B cell (primary cell): ENCODE measurements around the gene UTP11. TPM values are rescaled to one million over a fixed set of nuclear protein-coding genes. Genes with fewer than 3 reads are reported as not detected.

Source experiments
- ATAC-seq: fragments of 200-7000 bp; cut with Tn5 transposase; one replicate; pipeline ENCODE4 v1.10.0; 2021; ENCODE audit warnings: low read depth, mild to moderate bottlenecking, moderate number of reproducible peaks, moderate library complexity
- CTCF ChIA-PET: fragments of 350-600 bp; sonication (Branson Sonifier 250); formaldehyde crosslinking; loops from one replicate; lab custom pipeline; 2021; ENCODE audit warnings: antibody characterized with exemption, inconsistent platforms; lab: Charles Lee
- POLR2A ChIA-PET: fragments of 350-600 bp; sonication (Branson Sonifier 250); formaldehyde crosslinking; loops from one replicate; lab custom pipeline; 2021; ENCODE audit warnings: antibody characterized with exemption; lab: Charles Lee
- DNase-seq: peaks from one replicate; pipeline ENCODE4 v3.0.0; 2013
- H2AFZ ChIP-seq: 2 replicates; pipeline ENCODE4 v1.6.1; 2012; ENCODE audit warnings: mild to moderate bottlenecking, low read depth, low read length; ENCODE audit not compliant: insufficient read depth, poor library complexity, severe bottlenecking
- H3K27ac ChIP-seq, 2 donors: 1 replicate in 1 of 2; 2 replicates in 1 of 2; pipeline ENCODE4 v1.5.1; 2012 to 2013; ENCODE audit warnings: low read length in 2 of 2, mild to moderate bottlenecking in 2 of 2, moderate library complexity in 1 of 2
- H3K27me3 ChIP-seq, 4 experiments: fragments of 200-600 bp in 1 of 4; sonication (generic) in 1 of 4; replicated peaks in 1 of 4; 1 replicate in 2 of 4; 2 replicates in 2 of 4; pipeline versions ENCODE4 v1.6.1 to v1.7.0; 2013 to 2016; ENCODE audit warnings: low read length in 3 of 4, mild to moderate bottlenecking in 2 of 4, mixed read lengths in 1 of 4, moderate library complexity in 1 of 4; ENCODE audit not compliant: insufficient read depth in 4 of 4, control insufficient read depth in 3 of 4; ENCODE audit errors: control extremely low read depth in 1 of 4
- H3K36me3 ChIP-seq, 2 experiments: replicated peaks in 1 of 2; 1 replicate in 1 of 2; 2 replicates in 1 of 2; pipeline versions ENCODE4 v1.6.1 to v1.7.1; 2013; ENCODE audit warnings: low read length in 1 of 2; ENCODE audit not compliant: insufficient read depth in 2 of 2, control insufficient read depth in 1 of 2; ENCODE audit errors: control extremely low read depth in 1 of 2, extremely low read depth in 1 of 2
- H3K4me1 ChIP-seq, 2 donors: fragments of 200-600 bp in 1 of 2; sonication (generic) in 1 of 2; 1 replicate in 1 of 2; 2 replicates in 1 of 2; pipeline versions ENCODE4 v1.5.1 to v1.6.1; 2013 to 2017; ENCODE audit warnings: low read length in 2 of 2; ENCODE audit not compliant: control insufficient read depth in 2 of 2, insufficient read depth in 2 of 2
- H3K4me2 ChIP-seq: replicated peaks from 2 replicates; pipeline ENCODE3; 2012; ENCODE audit warnings: mild to moderate bottlenecking, low read depth, low read length; ENCODE audit not compliant: poor library complexity, severe bottlenecking
- H3K4me3 ChIP-seq, 5 experiments: fragments of 200-600 bp in 1 of 5; sonication (generic) in 1 of 5; 1 replicate in 3 of 5; 2 replicates in 2 of 5; pipeline versions ENCODE4 v1.5.1 to v1.7.0; 2011 to 2016; ENCODE audit warnings: low read length in 4 of 5, mild to moderate bottlenecking in 4 of 5, low read depth in 2 of 5, control low read depth in 1 of 5, moderate library complexity in 1 of 5; ENCODE audit not compliant: insufficient read depth in 1 of 5; ENCODE audit errors: control extremely low read depth in 1 of 5, extremely low read depth in 1 of 5
- H3K79me2 ChIP-seq: fragments of 200-600 bp; sonication (generic); one replicate; pipeline ENCODE4 v1.6.0; 2016; ENCODE audit warnings: low read length; ENCODE audit not compliant: control insufficient read depth, insufficient read depth
- H3K9ac ChIP-seq: fragments of 200-600 bp; sonication (generic); 2 replicates; pipeline ENCODE4 v1.6.1; 2017; ENCODE audit warnings: mild to moderate bottlenecking, low read length, moderate library complexity
- H3K9me3 ChIP-seq, 3 donors: one replicate each; pipeline versions ENCODE4 v1.6.1 to v1.7.1; 2013; ENCODE audit warnings: low read length in 2 of 3; ENCODE audit not compliant: control insufficient read depth in 2 of 3, insufficient read depth in 1 of 3; ENCODE audit errors: control extremely low read depth in 1 of 3
- H4K20me1 ChIP-seq: 2 replicates; pipeline ENCODE4 v1.6.0; 2012; ENCODE audit warnings: mild to moderate bottlenecking, low read length; ENCODE audit not compliant: insufficient read depth, control insufficient read depth, poor library complexity, severe bottlenecking
- H3K27ac Mint-ChIP-seq: one replicate; pipeline ENCODE4 v1.8.0; 2021; ENCODE audit warnings: mixed read lengths
- H3K27me3 Mint-ChIP-seq: one replicate; pipeline ENCODE4 v1.8.0; 2021; ENCODE audit warnings: mixed read lengths
- H3K4me1 Mint-ChIP-seq: one replicate; pipeline ENCODE4 v1.8.0; 2021; ENCODE audit warnings: mixed read lengths
- H3K4me3 Mint-ChIP-seq: one replicate; pipeline ENCODE4 v1.8.0; 2021; ENCODE audit warnings: mixed read lengths
- H3K9me3 Mint-ChIP-seq: one replicate; pipeline ENCODE4 v1.8.0; 2022; ENCODE audit warnings: mixed read lengths; ENCODE audit not compliant: insufficient read depth
- EZH2 ChIP-seq: IDR thresholded peaks from 2 replicates; pipeline ENCODE4 v1.6.1; 2012; ENCODE audit warnings: borderline replicate concordance, low read depth, mild to moderate bottlenecking, moderate library complexity, low read length; ENCODE audit not compliant: insufficient read depth, poor library complexity, severe bottlenecking
- WGBS: methylation state at CpG from one replicate; pipeline ENCODE4 v1.1.5; 2013; ENCODE audit warnings: missing lambda C conversion rate; ENCODE audit not compliant: insufficient coverage; 5-methylcytosine and 5-hydroxymethylcytosine counted together
- intact Hi-C: fragments of 100-400 bp; cut with micrococcal nuclease; formaldehyde crosslinking; loops from one replicate; pipeline ENCODE4 v1.10.0; 2022
- polyA plus RNA-seq: library from polyadenylated mRNA; depleted of rRNA; stranded (reverse); fragments of >200 nt; gene quantifications from 2 replicates; pipeline ENCODE4 v1.2.3, GENCODE V29; 2012
- total RNA-seq, 2 donors: library from RNA; stranded (reverse); fragments of 120-200 nt in 1 of 2; gene quantifications; 1 replicate in 1 of 2; 2 replicates in 1 of 2; pipeline versions ENCODE4 v1.2.3 to v1.2.4, GENCODE V29; 2013 to 2022
- TF ChIP-seq, protein P1 (sequence below): fragments of 200-600 bp; IDR thresholded peaks from one replicate; pipeline ENCODE4 v1.8.0; 2022; ENCODE audit warnings: antibody characterized with exemption, mild to moderate bottlenecking

UTP11 gene
- total and polyA plus RNA-seq, 2 donors (not counting 1 experiment from before 2014, with no cell fraction given), result 6.0 to 16.8 TPM

DNA sequence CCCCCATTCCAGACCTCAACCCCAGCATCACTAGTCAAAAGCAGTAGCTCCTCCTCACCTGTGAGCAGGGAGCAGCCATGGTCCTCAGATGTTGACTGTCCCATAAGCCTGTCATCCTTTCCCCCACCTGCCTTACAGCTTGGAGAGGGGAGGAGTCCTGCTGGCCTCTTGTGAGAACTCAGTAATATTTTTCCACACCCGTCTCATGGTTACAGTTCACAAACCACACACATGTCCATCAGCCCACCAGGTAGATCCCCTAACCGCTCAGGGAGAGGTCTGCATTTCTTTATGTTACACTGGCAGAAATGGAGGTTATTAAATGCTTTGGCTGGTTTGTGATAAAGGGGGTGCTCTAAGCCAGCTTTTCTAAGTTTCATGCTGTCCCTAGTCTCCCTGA, 60.3 kb downstream of the UTP11 start:
- no peak overlapping the region for H3K9ac ChIP-seq
- H3K27ac Mint-ChIP-seq, result no peak overlapping the region
- H2AFZ ChIP-seq, result no peak overlapping the region
- no peak overlapping the region for H3K27ac ChIP-seq
- ChIA-PET POLR2A (no interaction called here), CTCF (interaction anchor here (0.6 to 1.8 kb wide), 2 partner anchors 82 to 728 kb away, joined by 5 read pairs; partner anchors contain the start of gene SF3A3)
- H3K4me1 Mint-ChIP-seq, result peaks cover 7% of the 10 kb centered on the region
- H3K4me1 ChIP-seq, result peaks cover 0 to 6% of the 10 kb centered on the region in 2 donors
- WGBS, result no CpG with 5 or more reads among the region's 2 CpGs
- intact Hi-C loops, result no loop called here
- H3K4me3 Mint-ChIP-seq, result no peak overlapping the region
- TF ChIP-seq, protein P1, sequence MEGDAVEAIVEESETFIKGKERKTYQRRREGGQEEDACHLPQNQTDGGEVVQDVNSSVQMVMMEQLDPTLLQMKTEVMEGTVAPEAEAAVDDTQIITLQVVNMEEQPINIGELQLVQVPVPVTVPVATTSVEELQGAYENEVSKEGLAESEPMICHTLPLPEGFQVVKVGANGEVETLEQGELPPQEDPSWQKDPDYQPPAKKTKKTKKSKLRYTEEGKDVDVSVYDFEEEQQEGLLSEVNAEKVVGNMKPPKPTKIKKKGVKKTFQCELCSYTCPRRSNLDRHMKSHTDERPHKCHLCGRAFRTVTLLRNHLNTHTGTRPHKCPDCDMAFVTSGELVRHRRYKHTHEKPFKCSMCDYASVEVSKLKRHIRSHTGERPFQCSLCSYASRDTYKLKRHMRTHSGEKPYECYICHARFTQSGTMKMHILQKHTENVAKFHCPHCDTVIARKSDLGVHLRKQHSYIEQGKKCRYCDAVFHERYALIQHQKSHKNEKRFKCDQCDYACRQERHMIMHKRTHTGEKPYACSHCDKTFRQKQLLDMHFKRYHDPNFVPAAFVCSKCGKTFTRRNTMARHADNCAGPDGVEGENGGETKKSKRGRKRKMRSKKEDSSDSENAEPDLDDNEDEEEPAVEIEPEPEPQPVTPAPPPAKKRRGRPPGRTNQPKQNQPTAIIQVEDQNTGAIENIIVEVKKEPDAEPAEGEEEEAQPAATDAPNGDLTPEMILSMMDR, result no peak
- no peak for TF ChIP-seq EZH2
- ATAC-seq, result no peak
- no peaks in the 10 kb centered on the region for H3K9me3 ChIP-seq
- no peak overlapping the region for H3K4me2 ChIP-seq
- H3K9me3 Mint-ChIP-seq, result no peaks in the 10 kb centered on the region
- H3K79me2 ChIP-seq, result no peaks in the 10 kb centered on the region
- H3K27me3 ChIP-seq, result peaks cover 0 to 17% (median 0%) of the 10 kb centered on the region in 4 experiments
- no peaks in the 10 kb centered on the region for H3K36me3 ChIP-seq
- no peaks in the 10 kb centered on the region for H4K20me1 ChIP-seq
- H3K27me3 Mint-ChIP-seq, result peaks cover 14% of the 10 kb centered on the region
- DNase-seq, result no peak
- no peak overlapping the region for H3K4me3 ChIP-seq

DNA sequence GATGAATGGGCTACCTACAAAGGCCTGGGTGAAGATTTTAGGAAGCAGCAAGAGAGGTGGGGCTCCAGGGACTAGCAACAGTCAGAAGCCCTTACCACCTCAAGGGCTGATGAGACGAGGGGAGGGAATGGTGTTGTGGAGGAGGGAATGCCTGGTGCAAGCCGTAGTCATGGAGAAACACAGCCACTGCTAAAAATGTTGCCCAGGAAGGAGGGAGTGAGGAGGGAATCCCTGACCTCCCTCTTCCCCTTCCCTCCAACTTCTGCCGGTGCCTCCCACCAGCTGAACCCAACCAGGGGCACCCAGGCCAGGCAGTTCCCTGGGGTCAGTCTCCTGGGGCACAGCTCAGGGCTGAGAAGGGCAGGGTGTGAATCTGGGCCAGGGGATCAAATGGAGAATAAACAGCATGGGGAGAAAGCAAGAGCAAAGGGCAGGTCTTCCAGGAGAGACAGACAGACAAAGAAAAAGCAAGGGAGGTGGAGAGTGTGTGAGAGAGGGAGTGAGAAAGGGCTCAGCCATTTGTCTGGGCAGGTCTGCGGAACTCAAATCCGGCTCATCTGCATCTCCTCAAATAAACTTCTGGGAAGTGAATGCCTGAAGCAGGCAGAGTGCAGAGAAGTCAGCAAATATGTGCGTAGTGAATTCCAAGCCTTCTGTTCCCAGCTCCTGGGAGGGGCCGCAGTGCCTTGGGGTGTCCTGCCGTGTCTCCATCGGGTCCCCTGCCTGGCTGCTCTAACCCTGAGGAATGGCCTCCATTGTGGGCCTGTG, 61.2 kb downstream of the UTP11 start:
- Mint-ChIP-seq H3K27me3 (peaks cover 14% of the 10 kb centered on the region), H3K4me3 (no peak overlapping the region), H3K4me1 (no peaks in the 10 kb centered on the region), H3K9me3 (no peaks in the 10 kb centered on the region), H3K27ac (no peak overlapping the region)
- H3K79me2 ChIP-seq, result no peaks in the 10 kb centered on the region
- peaks cover 0 to 8% (median 0%) of the 10 kb centered on the region in 4 experiments for H3K27me3 ChIP-seq
- 81% methylated on average over 5 of the region's 9 CpGs for WGBS
- H3K27ac ChIP-seq, result no peak overlapping the region
- H2AFZ ChIP-seq, result no peak overlapping the region
- no peaks in the 10 kb centered on the region for H3K36me3 ChIP-seq
- ATAC-seq, result no peak
- H3K9me3 ChIP-seq, result no peaks in the 10 kb centered on the region
- no peak overlapping the region for H3K4me3 ChIP-seq
- H3K4me2 ChIP-seq, result no peak overlapping the region
- intact Hi-C loops, result no loop called here
- no peaks in the 10 kb centered on the region for H3K4me1 ChIP-seq
- H4K20me1 ChIP-seq, result no peaks in the 10 kb centered on the region
- TF ChIP-seq EZH2, result no peak
- TF ChIP-seq, protein P1, result no peak
- H3K9ac ChIP-seq, result no peak overlapping the region
- ChIA-PET POLR2A (no interaction called here), CTCF (no interaction called here)
- DNase-seq, result no peak
